Measurements from ENCODE around the gene ZNF580. TPM values are rescaled to one million over a fixed set of nuclear protein-coding genes. Genes with fewer than 3 reads are reported as not detected.

ZNF580 gene
- total and polyA plus RNA-seq, 2 of the 13 experiments (the other 11 are each of a cell fraction or from before 2014, with no cell fraction given) = 4.4 to 6.0 TPM

DNA sequence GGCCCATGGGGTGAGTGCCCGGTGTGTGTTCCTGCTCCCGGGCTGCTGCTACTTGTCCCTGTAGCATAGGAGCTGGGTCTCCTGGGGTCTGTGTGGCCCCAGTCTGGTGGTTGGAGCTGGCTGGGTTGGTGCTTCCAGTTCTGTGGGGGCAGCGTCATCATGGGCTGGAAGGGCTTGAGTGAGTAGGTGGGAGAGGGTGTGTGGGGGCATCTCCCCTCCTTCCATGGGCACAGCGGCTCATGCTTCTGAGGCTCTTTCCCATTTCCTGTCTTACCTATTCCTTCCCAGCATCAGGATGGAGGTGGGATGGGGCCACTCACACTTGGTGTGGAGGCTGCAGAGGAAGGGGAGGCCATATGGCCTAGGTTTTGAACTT, 26.2 kb downstream of the ZNF580 start:
- in situ Hi-C loops (cut with HindIII; ENCODE audit: extremely low pct_ligation_motif_present, low pct_unique_long_range_greater_than_20kb) = no loop called here
- Histone ChIP-seq H3K27me3 (ENCODE audit: control insufficient read depth in 1 of 2, insufficient read depth in 2 of 2, low read length in 2 of 2) (no peaks in the 10 kb centered on the region), H3K4me1 (ENCODE audit: insufficient read depth, low read length) (peaks cover 18% of the 10 kb centered on the region), H4K20me1 (ENCODE audit: insufficient read depth, low read length) (peaks cover 55% of the 10 kb centered on the region), H3K4me3 (replicated peaks in 1 of 3; ENCODE audit: insufficient read depth in 1 of 3, low read depth in 2 of 3, low read length in 3 of 3) (no peak overlapping the region), H3K9me3 (ENCODE audit: low read length) (no peaks in the 10 kb centered on the region), H3K9ac (ENCODE audit: insufficient read depth, low read depth, low read length) (no peak overlapping the region), H3K4me2 (ENCODE audit: low read depth, low read length) (no peak overlapping the region), H3K79me2 (ENCODE audit: insufficient read depth, low read length) (peaks cover 52% of the 10 kb centered on the region), H3K36me3 (replicated peaks in 1 of 2; ENCODE audit: control insufficient read depth in 1 of 2, insufficient read depth in 2 of 2, low read length in 2 of 2) (peaks cover 58 to 77% of the 10 kb centered on the region in 2 experiments), H3K27ac (ENCODE audit: extremely low read length, insufficient read depth, low read length) (no peak overlapping the region), H2AFZ (ENCODE audit: low read length) (no peak overlapping the region)
- ChIA-PET CTCF (ENCODE audit: low intra/inter-chr PET ratio, low total read pairs) (no interaction called here), POLR2A (no interaction called here)
- no peak for TF ChIP-seq TCF7L2 (IDR thresholded peaks at IDR 0.05; ENCODE audit: low read depth, low read length)
- TF ChIP-seq PTBP1 (IDR thresholded peaks at IDR 0.05; ENCODE audit: low read depth, low read length, poor library complexity, severe bottlenecking) = no peak
- TF ChIP-seq, protein P1, sequence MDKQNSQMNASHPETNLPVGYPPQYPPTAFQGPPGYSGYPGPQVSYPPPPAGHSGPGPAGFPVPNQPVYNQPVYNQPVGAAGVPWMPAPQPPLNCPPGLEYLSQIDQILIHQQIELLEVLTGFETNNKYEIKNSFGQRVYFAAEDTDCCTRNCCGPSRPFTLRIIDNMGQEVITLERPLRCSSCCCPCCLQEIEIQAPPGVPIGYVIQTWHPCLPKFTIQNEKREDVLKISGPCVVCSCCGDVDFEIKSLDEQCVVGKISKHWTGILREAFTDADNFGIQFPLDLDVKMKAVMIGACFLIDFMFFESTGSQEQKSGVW (CRISPR knock-in tag; IDR thresholded peaks at IDR 0.05; ENCODE audit: borderline replicate concordance) = no peak
- TF ChIP-seq ZNF205 (CRISPR knock-in tag; IDR thresholded peaks at IDR 0.05) = no peak
- no peak for TF ChIP-seq AHR (CRISPR knock-in tag; IDR thresholded peaks at IDR 0.05)
- no peak for TF ChIP-seq PHF5A (CRISPR knock-in tag; IDR thresholded peaks at IDR 0.05; ENCODE audit: low read depth, unreplicated experiment)
- no peak for TF ChIP-seq ZMYM3 (CRISPR knock-in tag; IDR thresholded peaks at IDR 0.05)
- no peak for TF ChIP-seq HDAC2 (CRISPR knock-in tag; IDR thresholded peaks at IDR 0.05)
- TF ChIP-seq ZNF567 (CRISPR knock-in tag; IDR thresholded peaks at IDR 0.05; ENCODE audit: borderline replicate concordance) = no peak
- no peak for TF ChIP-seq MED1 (CRISPR knock-in tag; IDR thresholded peaks at IDR 0.05)
- no peak for TF ChIP-seq TGIF2 (CRISPR knock-in tag; IDR thresholded peaks at IDR 0.05)
- TF ChIP-seq SP140L (CRISPR knock-in tag; IDR thresholded peaks at IDR 0.05; ENCODE audit: borderline replicate concordance) = no peak
- TF ChIP-seq STAT5B (CRISPR knock-in tag; IDR thresholded peaks at IDR 0.05) = no peak
- intact Hi-C loops (cut with micrococcal nuclease; ENCODE audit: unreplicated experiment) = no loop called here
- 93% methylated on average over 4 of the region's 4 CpGs for WGBS (ENCODE audit: low lambda C conversion rate)
- ATAC-seq = no peak
- BruUV-seq (replicated peaks) = no TSS peak
- FAIRE-seq = no peak
- DNase-seq (ENCODE audit: low spot score) = no peak
